ENCODE data around the gene PSMC3. TPM values are rescaled to one million over a fixed set of nuclear protein-coding genes. Genes with fewer than 3 reads are reported as not detected.

Gene PSMC3
- total RNA-seq, 2 experiments from 2014 or later = 137 to 140 TPM

DNA sequence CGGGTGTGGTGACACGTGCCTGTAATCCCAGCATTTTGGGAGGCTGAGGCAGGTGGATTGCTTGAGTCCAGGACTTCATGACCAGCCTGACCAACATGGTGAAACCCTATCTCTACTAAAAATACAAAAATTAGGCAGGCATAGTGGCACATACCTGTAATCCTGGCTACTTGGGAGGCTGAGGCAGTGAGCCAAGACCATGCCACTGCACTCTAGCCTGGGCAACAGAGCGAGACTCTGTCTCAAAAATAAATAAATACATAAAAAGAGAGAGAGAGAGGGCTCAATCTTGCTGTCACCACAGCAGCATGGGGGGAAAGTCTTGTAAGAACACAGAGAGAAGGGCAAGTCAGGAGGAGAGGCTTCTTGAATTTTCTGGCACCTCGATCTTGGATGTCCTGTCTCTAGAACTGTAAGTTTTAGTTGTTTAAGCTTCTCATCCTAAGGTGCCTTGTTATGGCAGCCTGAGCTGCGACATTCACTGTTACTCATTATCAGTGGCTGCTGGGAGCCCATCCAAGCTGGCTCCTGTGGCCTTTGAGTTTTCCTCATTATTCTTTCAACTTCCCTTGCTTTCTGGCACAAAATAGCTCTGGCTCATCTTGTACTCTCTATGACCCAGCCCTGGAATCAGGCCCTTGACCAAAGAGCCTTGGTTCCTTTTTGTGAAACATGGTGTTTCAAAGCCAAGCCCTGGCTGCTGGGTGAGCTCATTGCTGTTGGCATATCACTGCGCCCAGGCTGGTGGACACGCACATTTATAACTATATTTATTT is 8.0 kb upstream of the PSMC3 start:
- H3K9me3 Mint-ChIP-seq = no peaks in the 10 kb centered on the region
- no peaks in the 10 kb centered on the region for H3K27me3 Mint-ChIP-seq
- TF ChIP-seq, protein P1, sequence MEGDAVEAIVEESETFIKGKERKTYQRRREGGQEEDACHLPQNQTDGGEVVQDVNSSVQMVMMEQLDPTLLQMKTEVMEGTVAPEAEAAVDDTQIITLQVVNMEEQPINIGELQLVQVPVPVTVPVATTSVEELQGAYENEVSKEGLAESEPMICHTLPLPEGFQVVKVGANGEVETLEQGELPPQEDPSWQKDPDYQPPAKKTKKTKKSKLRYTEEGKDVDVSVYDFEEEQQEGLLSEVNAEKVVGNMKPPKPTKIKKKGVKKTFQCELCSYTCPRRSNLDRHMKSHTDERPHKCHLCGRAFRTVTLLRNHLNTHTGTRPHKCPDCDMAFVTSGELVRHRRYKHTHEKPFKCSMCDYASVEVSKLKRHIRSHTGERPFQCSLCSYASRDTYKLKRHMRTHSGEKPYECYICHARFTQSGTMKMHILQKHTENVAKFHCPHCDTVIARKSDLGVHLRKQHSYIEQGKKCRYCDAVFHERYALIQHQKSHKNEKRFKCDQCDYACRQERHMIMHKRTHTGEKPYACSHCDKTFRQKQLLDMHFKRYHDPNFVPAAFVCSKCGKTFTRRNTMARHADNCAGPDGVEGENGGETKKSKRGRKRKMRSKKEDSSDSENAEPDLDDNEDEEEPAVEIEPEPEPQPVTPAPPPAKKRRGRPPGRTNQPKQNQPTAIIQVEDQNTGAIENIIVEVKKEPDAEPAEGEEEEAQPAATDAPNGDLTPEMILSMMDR (IDR thresholded peaks at IDR 0.05) = no peak
- H3K27ac Mint-ChIP-seq = no peak overlapping the region
- H3K4me1 Mint-ChIP-seq (ENCODE audit: low read depth) = no peaks in the 10 kb centered on the region
- ATAC-seq (no peak), DNase-seq (no peak)
- CTCF ChIA-PET = interaction anchor here (0.8 to 1.1 kb wide), 2 partner anchors 31 to 60 kb away, joined by 3 read pairs; no protein-coding TSS in a partner anchor
- intact Hi-C loops (cut with micrococcal nuclease) = no loop called here
- no peaks in the 10 kb centered on the region for H3K36me3 Mint-ChIP-seq (ENCODE audit: low read depth)
- POLR2A ChIA-PET = no interaction called here
- H3K4me3 Mint-ChIP-seq = no peak overlapping the region

DNA sequence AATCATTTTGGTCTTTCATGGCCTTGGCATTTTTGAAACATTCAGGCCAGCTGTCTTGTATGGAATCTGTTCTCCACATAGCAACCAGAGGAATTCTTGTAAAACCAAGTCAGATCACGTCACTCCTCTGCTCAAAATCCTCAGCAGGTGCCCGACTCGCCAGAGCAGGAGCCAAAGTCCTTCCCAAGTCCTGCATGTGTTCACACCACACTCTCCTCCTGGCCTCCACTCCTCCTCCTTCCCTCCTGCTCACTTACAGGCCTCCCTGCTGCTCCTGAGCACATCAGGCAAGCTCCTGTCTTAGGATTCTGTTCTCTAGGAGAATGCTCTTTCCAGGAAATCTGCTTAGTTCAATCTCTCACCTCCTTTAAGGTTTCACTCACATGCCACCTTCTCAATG is 6.9 kb upstream of the PSMC3 start:
- Mint-ChIP-seq H3K4me1 (ENCODE audit: low read depth) (no peaks in the 10 kb centered on the region), H3K27me3 (no peaks in the 10 kb centered on the region), H3K9me3 (no peaks in the 10 kb centered on the region), H3K36me3 (ENCODE audit: low read depth) (no peaks in the 10 kb centered on the region), H3K27ac (no peak overlapping the region), H3K4me3 (no peak overlapping the region)
- intact Hi-C loops (cut with micrococcal nuclease) = no loop called here
- ChIA-PET POLR2A (no interaction called here), CTCF (no interaction called here)
- TF ChIP-seq, protein P1 (IDR thresholded peaks at IDR 0.05) = no peak
- DNase-seq (no peak), ATAC-seq (no peak)

DNA sequence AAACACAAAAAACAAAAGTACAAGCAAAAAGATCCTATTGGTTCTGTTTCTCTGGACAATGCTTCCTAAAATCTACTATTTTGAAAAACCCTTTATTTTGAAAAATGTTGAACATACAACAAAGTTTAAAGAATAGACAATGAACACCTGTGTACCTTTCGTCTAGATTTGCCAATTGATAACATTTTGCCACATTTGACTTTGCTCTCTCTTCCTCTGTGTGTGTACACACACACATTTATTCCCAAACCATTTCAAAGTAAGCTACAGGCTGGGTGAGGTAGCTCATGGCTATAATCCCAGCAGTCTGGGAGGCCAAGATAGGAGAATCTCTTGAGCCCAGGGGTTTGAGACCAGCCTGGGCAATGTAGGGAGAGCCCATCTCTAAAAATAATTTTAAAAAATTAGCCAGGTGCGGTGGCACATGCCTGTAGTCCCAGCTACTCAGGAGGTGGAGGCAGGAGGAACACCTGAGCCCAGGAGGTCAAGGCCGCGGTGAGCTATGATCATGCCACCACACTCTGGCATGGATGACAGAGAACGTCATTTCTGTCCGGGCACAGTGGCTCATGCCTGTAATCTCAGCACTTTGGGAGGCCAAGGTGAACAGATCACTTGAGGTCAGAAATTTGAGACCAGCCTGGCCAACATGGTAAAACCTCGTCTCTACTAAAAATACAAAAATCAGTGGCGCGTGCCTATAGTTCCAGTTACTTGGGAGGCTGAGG is 5.3 kb upstream of the PSMC3 start:
- TF ChIP-seq, protein P1 (IDR thresholded peaks at IDR 0.05) = no peak

GRCh38 chr11:47430524-47430923 is 4.3 kb upstream of the PSMC3 start:
- Mint-ChIP-seq H3K36me3 (ENCODE audit: low read depth) (peaks cover 6% of the 10 kb centered on the region), H3K27me3 (no peaks in the 10 kb centered on the region), H3K4me3 (no peak overlapping the region), H3K4me1 (ENCODE audit: low read depth) (peaks cover 5% of the 10 kb centered on the region), H3K27ac (no peak overlapping the region), H3K9me3 (no peaks in the 10 kb centered on the region)
- CTCF ChIA-PET = no interaction called here
- POLR2A ChIA-PET = interaction anchor here (1.4 kb wide), 1 partner anchor 215 kb away, joined by 3 read pairs; the partner anchor contains the start of gene DDB2
- intact Hi-C loops (cut with micrococcal nuclease) = no loop called here
- TF ChIP-seq, protein P1 (IDR thresholded peaks at IDR 0.05) = no peak
- DNase-seq = no peak
- ATAC-seq = no peak

More for the DNA sequence above, 5.3 kb upstream of the PSMC3 start:
- ChIA-PET CTCF (interaction anchor here (0.7 kb wide), 1 partner anchor 16 kb away, joined by 4 read pairs; no protein-coding TSS in a partner anchor), POLR2A (no interaction called here)
- peaks cover 2% of the 10 kb centered on the region for H3K4me1 Mint-ChIP-seq (ENCODE audit: low read depth)
- no peak overlapping the region for H3K4me3 Mint-ChIP-seq
- ATAC-seq (no peak), DNase-seq (no peak)
- H3K27ac Mint-ChIP-seq = no peak overlapping the region
- no peaks in the 10 kb centered on the region for H3K36me3 Mint-ChIP-seq (ENCODE audit: low read depth)
- H3K9me3 Mint-ChIP-seq = no peaks in the 10 kb centered on the region
- intact Hi-C loops (cut with micrococcal nuclease) = no loop called here
- H3K27me3 Mint-ChIP-seq = no peaks in the 10 kb centered on the region

DNA sequence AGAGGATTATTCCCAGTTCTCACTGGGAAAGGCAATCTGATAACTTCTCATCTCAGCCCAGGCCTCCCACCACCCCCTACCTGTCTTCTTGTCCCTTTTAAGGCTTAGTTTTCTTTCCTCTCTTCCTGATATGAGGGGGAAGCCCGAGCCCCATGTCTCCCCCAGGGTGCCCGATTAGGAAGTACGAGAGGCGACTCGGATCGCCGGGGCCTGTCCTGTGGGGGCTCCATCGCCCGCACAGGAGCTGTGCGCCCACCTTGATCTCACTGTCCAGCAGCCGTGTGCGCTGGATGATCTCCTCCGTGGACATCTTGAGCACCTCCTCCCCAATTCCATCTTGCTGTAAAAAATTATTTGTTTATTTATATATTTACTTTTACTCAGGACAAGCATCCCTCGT is 628 bp downstream of the PSMC3 start:
- DNase-seq = no peak
- CTCF ChIA-PET = interaction anchor here (0.9 to 8.3 kb wide), 3 partner anchors 16 to 51 kb away, joined by 4 to 90 read pairs (median 16); partner anchors contain the start of gene SLC39A13
- Mint-ChIP-seq H3K36me3 (ENCODE audit: low read depth) (peaks cover 42% of the 10 kb centered on the region), H3K27ac (peak overlapping the region; percentile 99), H3K4me3 (peak overlapping the region; percentile 88), H3K9me3 (no peaks in the 10 kb centered on the region), H3K4me1 (ENCODE audit: low read depth) (peaks cover 23% of the 10 kb centered on the region), H3K27me3 (no peaks in the 10 kb centered on the region)
- TF ChIP-seq, protein P1 (IDR thresholded peaks at IDR 0.05) = no peak
- intact Hi-C loops (cut with micrococcal nuclease) = no loop called here
- POLR2A ChIA-PET = interaction anchor here (0.6 to 4.7 kb wide), 12 partner anchors 9 to 249 kb away, joined by 3 to 54 read pairs (median 4); partner anchors contain the start of genes ACP2, ARFGAP2, KBTBD4 and NDUFS3
- no peak for ATAC-seq
